GM12878 (cell line): ENCODE data around the gene DPY19L3. TPM values are rescaled to one million over a fixed set of nuclear protein-coding genes. Genes with fewer than 3 reads are reported as not detected.
A peak's percentile ranks its signal among the peaks of the same experiment; 100 is the strongest.

ENCODE experiments used
- BHLHE40 ChIP-seq, 2 experiments: fragments of 450-650 bp in 1 of 2; IDR thresholded peaks; 2 replicates each; pipeline ENCODE4 v1.6.1; 2011 to 2017; ENCODE audit warnings: low read depth in 2 of 2, borderline replicate concordance in 1 of 2, improper control_type of control experiment in 1 of 2, low read length in 1 of 2, mild to moderate bottlenecking in 1 of 2
- FOXK2 ChIP-seq: fragments of 450-650 bp; IDR thresholded peaks from 2 replicates; pipeline ENCODE4 v1.6.1; 2017; ENCODE audit warnings: mild to moderate bottlenecking, moderate library complexity
- FOXM1 ChIP-seq: IDR thresholded peaks from 2 replicates; pipeline ENCODE4 v1.6.1; 2012; ENCODE audit warnings: low read depth, mild to moderate bottlenecking, inconsistent platforms, low read length, moderate library complexity
- HDAC2 ChIP-seq: fragments of 200-600 bp; sonication (generic); IDR thresholded peaks from 2 replicates; pipeline ENCODE4 v1.6.1; 2017
- IKZF1 ChIP-seq: fragments of 450-650 bp; conservative IDR thresholded peaks from 2 replicates; pipeline ENCODE4 v1.6.1; 2017; ENCODE audit warnings: antibody characterized with exemption, mild to moderate bottlenecking
- IRF4 ChIP-seq: IDR thresholded peaks from 2 replicates; pipeline ENCODE4 v1.6.1; 2011; ENCODE audit warnings: low read depth, low read length
- LARP7 ChIP-seq: fragments of 450-650 bp; IDR thresholded peaks from 2 replicates; pipeline ENCODE4 v1.6.1; 2017; ENCODE audit warnings: mild to moderate bottlenecking
- NR2C2 ChIP-seq: IDR thresholded peaks from 2 replicates; pipeline ENCODE4 v1.6.1; 2011; ENCODE audit warnings: borderline replicate concordance, low read depth; ENCODE audit not compliant: control insufficient read depth, insufficient read length
- POU2F2 ChIP-seq: IDR thresholded peaks from 3 replicates; pipeline ENCODE4 v1.6.1; 2011; ENCODE audit warnings: low read depth, mild to moderate bottlenecking, low read length, borderline replicate concordance
- RBBP5 ChIP-seq: fragments of 200-600 bp; sonication (generic); conservative IDR thresholded peaks from 2 replicates; pipeline ENCODE4 v1.6.1; 2016
- RUNX3 ChIP-seq: IDR thresholded peaks from 2 replicates; pipeline ENCODE4 v1.6.1; 2012; ENCODE audit warnings: low read length, inconsistent platforms
- SMAD1 ChIP-seq: fragments of 450-650 bp; IDR thresholded peaks from 2 replicates; pipeline ENCODE4 v1.6.1; 2018; ENCODE audit warnings: mild to moderate bottlenecking, low read depth; ENCODE audit not compliant: partially characterized antibody
- SP1 ChIP-seq: IDR thresholded peaks from one replicate; pipeline ENCODE4 v1.6.1; 2011; ENCODE audit warnings: low read depth, low read length
- STAT1 ChIP-seq: fragments of 450-650 bp; conservative IDR thresholded peaks from 2 replicates; pipeline ENCODE4 v1.6.1; 2014; ENCODE audit warnings: antibody characterized with exemption, mild to moderate bottlenecking
- TCF12 ChIP-seq: IDR thresholded peaks from 2 replicates; pipeline ENCODE4 v1.6.1; 2011; ENCODE audit warnings: low read depth, mild to moderate bottlenecking, low read length
- ZNF217 ChIP-seq: fragments of 450-650 bp; IDR thresholded peaks from 2 replicates; pipeline ENCODE4 v1.6.1; 2017; ENCODE audit warnings: antibody characterized with exemption, mild to moderate bottlenecking
- ZNF384 ChIP-seq: IDR thresholded peaks from 2 replicates; pipeline ENCODE4 v1.6.1; 2012; ENCODE audit warnings: low read depth, mild to moderate bottlenecking, low read length, improper control_type of control experiment, borderline replicate concordance
- polyA plus RNA-seq, 11 experiments: library from polyadenylated mRNA; depleted of rRNA in 4 of 11; unstranded in 6 of 11; stranded (reverse) in 5 of 11; fragments of >200 nt; fragmentation: Nextera tagmentation in 4 of 11; fragmentation: Illumina TruSeq in 1 of 11; extraction: Ambion mirVana in 4 of 11; extraction: Trizol in 1 of 11; gene quantifications; 1 replicate in 1 of 11; 2 replicates in 10 of 11; pipeline versions ENCODE4 v1.2.1 to v1.2.3, GENCODE V29; 2011 to 2016; ENCODE audit warnings: inconsistent platforms in 2 of 11, missing spikeins in 2 of 11, low read depth in 1 of 11
- total RNA-seq, 4 experiments: library from RNA; depleted of rRNA in 3 of 4; stranded (reverse); fragments of >200 nt in 3 of 4; fragmentation: Illumina TruSeq in 1 of 4; extraction: Trizol in 1 of 4; gene quantifications; 2 replicates each; pipeline versions ENCODE4 v1.2.1 to v1.2.3, GENCODE V29; 2013 to 2021
- TF ChIP-seq, protein P1 (sequence below): IDR thresholded peaks from 2 replicates; pipeline ENCODE4 v1.6.1; 2011; ENCODE audit warnings: low read depth, mild to moderate bottlenecking, low read length, moderate library complexity, borderline replicate concordance; ENCODE audit errors: extremely low read depth
- TF ChIP-seq, protein P2 (sequence below): fragments of 450-650 bp; IDR thresholded peaks from 2 replicates; pipeline ENCODE4 v1.6.1; 2017; ENCODE audit warnings: mild to moderate bottlenecking, moderate library complexity
- TF ChIP-seq, protein P3 (sequence below): fragments of 450-650 bp; conservative IDR thresholded peaks from 2 replicates; pipeline ENCODE4 v1.6.1; 2017; ENCODE audit warnings: mild to moderate bottlenecking, moderate library complexity
- TF ChIP-seq, protein P4 (sequence below): fragments of 450-650 bp; IDR thresholded peaks from 2 replicates; pipeline ENCODE4 v1.6.1; 2017; ENCODE audit warnings: borderline replicate concordance

The DPY19L3 gene
- total and polyA plus RNA-seq, 10 of the 15 experiments (the other 5 are each of a cell fraction or from before 2014, with no cell fraction given): 2.5 to 30.2 (median 13.7) TPM

DNA sequence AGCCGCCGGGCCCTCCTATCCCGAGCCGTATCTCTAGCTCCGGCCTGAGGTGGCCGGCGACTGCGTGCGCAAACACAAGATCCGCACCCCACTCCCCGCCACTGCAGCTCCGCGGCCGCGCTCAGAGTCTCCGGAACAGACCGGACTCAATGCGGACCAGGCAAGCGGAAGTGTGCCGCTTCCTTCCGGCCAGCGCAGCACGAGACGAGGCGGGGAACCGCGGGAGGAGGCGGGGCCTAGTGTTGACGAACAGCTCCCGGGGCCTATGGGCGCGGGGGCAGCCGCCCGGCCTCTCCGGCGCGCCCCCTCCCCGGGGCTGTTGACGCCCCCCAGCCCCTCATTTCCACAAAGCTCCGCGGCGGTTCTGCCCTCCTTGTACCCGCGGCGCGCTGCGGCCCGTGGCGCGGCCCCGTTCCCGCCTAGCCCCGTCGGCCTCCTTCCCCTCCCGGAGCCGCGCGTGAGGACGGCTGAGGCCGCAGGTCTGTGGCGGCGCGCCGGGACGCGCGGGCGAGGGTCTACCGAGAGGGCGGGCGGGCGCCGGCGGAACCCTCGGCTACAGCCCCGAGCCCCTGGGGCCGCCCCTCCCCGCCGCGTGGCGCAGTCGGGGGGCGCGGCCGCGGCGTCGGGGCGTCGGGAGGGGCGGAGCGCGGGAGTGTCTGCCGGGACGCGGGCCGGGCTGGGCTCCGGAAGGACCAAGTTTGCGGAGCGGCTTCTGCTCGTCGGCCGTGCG, at the start of gene DPY19L3 (continued):
- TF ChIP-seq, protein P1, sequence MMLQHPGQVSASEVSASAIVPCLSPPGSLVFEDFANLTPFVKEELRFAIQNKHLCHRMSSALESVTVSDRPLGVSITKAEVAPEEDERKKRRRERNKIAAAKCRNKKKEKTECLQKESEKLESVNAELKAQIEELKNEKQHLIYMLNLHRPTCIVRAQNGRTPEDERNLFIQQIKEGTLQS: no peak
- TF ChIP-seq RUNX3 (peak; percentile 59), SMAD1 (peak; percentile 54), FOXK2 (no peak), STAT1 (no peak), RBBP5 (no peak), SP1 (peak; percentile 89), NR2C2 (no peak), POU2F2 (peak; percentile 82), ZNF384 (no peak), BHLHE40 (IDR thresholded peaks at IDR 0.05; ENCODE audit: borderline replicate concordance in 1 of 2, low read depth in 2 of 2, low read length in 1 of 2) (peak; percentile 100), LARP7 (peak; percentile 95), IRF4 (no peak), TCF12 (peak; percentile 37; the same call in 1 of the 2 replicates), FOXM1 (no peak; the same call in 1 of the 2 replicates), IKZF1 (peak; percentile 97), ZNF217 (peak; percentile 63), HDAC2 (no peak)
- TF ChIP-seq, protein P2, sequence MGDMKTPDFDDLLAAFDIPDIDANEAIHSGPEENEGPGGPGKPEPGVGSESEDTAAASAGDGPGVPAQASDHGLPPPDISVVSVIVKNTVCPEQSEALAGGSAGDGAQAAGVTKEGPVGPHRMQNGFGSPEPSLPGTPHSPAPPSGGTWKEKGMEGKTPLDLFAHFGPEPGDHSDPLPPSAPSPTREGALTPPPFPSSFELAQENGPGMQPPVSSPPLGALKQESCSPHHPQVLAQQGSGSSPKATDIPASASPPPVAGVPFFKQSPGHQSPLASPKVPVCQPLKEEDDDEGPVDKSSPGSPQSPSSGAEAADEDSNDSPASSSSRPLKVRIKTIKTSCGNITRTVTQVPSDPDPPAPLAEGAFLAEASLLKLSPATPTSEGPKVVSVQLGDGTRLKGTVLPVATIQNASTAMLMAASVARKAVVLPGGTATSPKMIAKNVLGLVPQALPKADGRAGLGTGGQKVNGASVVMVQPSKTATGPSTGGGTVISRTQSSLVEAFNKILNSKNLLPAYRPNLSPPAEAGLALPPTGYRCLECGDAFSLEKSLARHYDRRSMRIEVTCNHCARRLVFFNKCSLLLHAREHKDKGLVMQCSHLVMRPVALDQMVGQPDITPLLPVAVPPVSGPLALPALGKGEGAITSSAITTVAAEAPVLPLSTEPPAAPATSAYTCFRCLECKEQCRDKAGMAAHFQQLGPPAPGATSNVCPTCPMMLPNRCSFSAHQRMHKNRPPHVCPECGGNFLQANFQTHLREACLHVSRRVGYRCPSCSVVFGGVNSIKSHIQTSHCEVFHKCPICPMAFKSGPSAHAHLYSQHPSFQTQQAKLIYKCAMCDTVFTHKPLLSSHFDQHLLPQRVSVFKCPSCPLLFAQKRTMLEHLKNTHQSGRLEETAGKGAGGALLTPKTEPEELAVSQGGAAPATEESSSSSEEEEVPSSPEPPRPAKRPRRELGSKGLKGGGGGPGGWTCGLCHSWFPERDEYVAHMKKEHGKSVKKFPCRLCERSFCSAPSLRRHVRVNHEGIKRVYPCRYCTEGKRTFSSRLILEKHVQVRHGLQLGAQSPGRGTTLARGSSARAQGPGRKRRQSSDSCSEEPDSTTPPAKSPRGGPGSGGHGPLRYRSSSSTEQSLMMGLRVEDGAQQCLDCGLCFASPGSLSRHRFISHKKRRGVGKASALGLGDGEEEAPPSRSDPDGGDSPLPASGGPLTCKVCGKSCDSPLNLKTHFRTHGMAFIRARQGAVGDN: peak; percentile 53
- TF ChIP-seq, protein P3, sequence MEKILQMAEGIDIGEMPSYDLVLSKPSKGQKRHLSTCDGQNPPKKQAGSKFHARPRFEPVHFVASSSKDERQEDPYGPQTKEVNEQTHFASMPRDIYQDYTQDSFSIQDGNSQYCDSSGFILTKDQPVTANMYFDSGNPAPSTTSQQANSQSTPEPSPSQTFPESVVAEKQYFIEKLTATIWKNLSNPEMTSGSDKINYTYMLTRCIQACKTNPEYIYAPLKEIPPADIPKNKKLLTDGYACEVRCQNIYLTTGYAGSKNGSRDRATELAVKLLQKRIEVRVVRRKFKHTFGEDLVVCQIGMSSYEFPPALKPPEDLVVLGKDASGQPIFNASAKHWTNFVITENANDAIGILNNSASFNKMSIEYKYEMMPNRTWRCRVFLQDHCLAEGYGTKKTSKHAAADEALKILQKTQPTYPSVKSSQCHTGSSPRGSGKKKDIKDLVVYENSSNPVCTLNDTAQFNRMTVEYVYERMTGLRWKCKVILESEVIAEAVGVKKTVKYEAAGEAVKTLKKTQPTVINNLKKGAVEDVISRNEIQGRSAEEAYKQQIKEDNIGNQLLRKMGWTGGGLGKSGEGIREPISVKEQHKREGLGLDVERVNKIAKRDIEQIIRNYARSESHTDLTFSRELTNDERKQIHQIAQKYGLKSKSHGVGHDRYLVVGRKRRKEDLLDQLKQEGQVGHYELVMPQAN: peak; percentile 83; the same call in 1 of the 2 replicates
- TF ChIP-seq, protein P4, sequence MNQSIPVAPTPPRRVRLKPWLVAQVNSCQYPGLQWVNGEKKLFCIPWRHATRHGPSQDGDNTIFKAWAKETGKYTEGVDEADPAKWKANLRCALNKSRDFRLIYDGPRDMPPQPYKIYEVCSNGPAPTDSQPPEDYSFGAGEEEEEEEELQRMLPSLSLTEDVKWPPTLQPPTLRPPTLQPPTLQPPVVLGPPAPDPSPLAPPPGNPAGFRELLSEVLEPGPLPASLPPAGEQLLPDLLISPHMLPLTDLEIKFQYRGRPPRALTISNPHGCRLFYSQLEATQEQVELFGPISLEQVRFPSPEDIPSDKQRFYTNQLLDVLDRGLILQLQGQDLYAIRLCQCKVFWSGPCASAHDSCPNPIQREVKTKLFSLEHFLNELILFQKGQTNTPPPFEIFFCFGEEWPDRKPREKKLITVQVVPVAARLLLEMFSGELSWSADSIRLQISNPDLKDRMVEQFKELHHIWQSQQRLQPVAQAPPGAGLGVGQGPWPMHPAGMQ: no peak
